Calu3 (cell line): ENCODE results near the gene TMEM176A. TPM values are rescaled to one million over a fixed set of nuclear protein-coding genes. Genes with fewer than 3 reads are reported as not detected.

ENCODE experiments used
- BruUV-seq: library from RNA; stranded (reverse); fragments of 400-500 nt; replicated peaks from 2 replicates; lab custom pipeline; 2021; lab: Mats Ljungman, UMichigan
- CTCF ChIA-PET: fragments of 300-600 bp; sonication (Branson Sonifier 250); formaldehyde crosslinking; loops from one replicate; lab custom pipeline; 2022; ENCODE audit warnings: antibody characterized with exemption; lab: Charles Lee
- DNase-seq: peaks from one replicate; pipeline ENCODE4 v3.0.0; 2022
- H3K27ac Mint-ChIP-seq: one replicate; pipeline ENCODE4 v1.8.0; 2022; ENCODE audit warnings: mixed read lengths; ENCODE audit not compliant: unreplicated experiment
- H3K27me3 Mint-ChIP-seq: one replicate; pipeline ENCODE4 v1.8.0; 2022; ENCODE audit warnings: mixed read lengths; ENCODE audit not compliant: unreplicated experiment
- H3K36me3 Mint-ChIP-seq: one replicate; pipeline ENCODE4 v1.8.0; 2022; ENCODE audit warnings: mild to moderate bottlenecking, moderate library complexity, mixed read lengths; ENCODE audit not compliant: insufficient read depth, unreplicated experiment
- H3K4me1 Mint-ChIP-seq: one replicate; pipeline ENCODE4 v1.8.0; 2022; ENCODE audit warnings: mild to moderate bottlenecking, low read depth, mixed read lengths; ENCODE audit not compliant: unreplicated experiment
- H3K4me3 Mint-ChIP-seq: one replicate; pipeline ENCODE4 v1.8.0; 2022; ENCODE audit warnings: mild to moderate bottlenecking, low read depth, moderate library complexity, mixed read lengths; ENCODE audit not compliant: unreplicated experiment
- H3K9me3 Mint-ChIP-seq: one replicate; pipeline ENCODE4 v1.8.0; 2022; ENCODE audit warnings: low read depth, mixed read lengths; ENCODE audit not compliant: unreplicated experiment
- CTCF ChIP-seq: fragments of 200-600 bp; IDR thresholded peaks from one replicate; pipeline ENCODE4 v1.8.0; 2022; ENCODE audit warnings: antibody characterized with exemption; ENCODE audit not compliant: unreplicated experiment
- intact Hi-C: fragments of 100-400 bp; cut with micrococcal nuclease; formaldehyde crosslinking; loops from one replicate; pipeline ENCODE4 v1.10.0; 2022; ENCODE audit not compliant: unreplicated experiment
- total RNA-seq: library from RNA; stranded (reverse); gene quantifications from 2 replicates; pipeline ENCODE4 v1.2.3, GENCODE V29; 2022

The TMEM176A gene
- total RNA-seq, 1 experiment from 2014 or later, result 1.5 TPM

GRCh38 chr7:150784120-150784736 is 16.3 kb upstream of the TMEM176A start:
- CTCF ChIA-PET, result interaction anchor here (0.7 to 1.2 kb wide), 3 partner anchors 24 to 322 kb away, joined by 3 to 4 read pairs (median 3); no protein-coding TSS in a partner anchor
- no peak for TF ChIP-seq CTCF
- H3K27ac Mint-ChIP-seq, result no peak overlapping the region

GRCh38 chr7:150784954-150785353 is 15.6 kb upstream of the TMEM176A start:
- no peak overlapping the region for H3K27ac Mint-ChIP-seq
- H3K9me3 Mint-ChIP-seq, result no peaks in the 10 kb centered on the region
- H3K27me3 Mint-ChIP-seq, result peaks cover 35% of the 10 kb centered on the region
- no peak for TF ChIP-seq CTCF
- no peaks in the 10 kb centered on the region for H3K36me3 Mint-ChIP-seq
- DNase-seq, result no peak
- CTCF ChIA-PET, result no interaction called here
- H3K4me3 Mint-ChIP-seq, result no peak overlapping the region
- no TSS peak for BruUV-seq
- H3K4me1 Mint-ChIP-seq, result no peaks in the 10 kb centered on the region
- intact Hi-C loops, result loop anchor here (10.0 kb wide), 1 partner anchor 200 kb away; no protein-coding TSS in a partner anchor

More at GRCh38 chr7:150784120-150784736, 16.3 kb upstream of the TMEM176A start:
- no peaks in the 10 kb centered on the region for H3K9me3 Mint-ChIP-seq
- peak; percentile 12 for DNase-seq
- no peak overlapping the region for H3K4me3 Mint-ChIP-seq
- intact Hi-C loops, result loop anchor here (10.0 kb wide), 1 partner anchor 201 kb away; no protein-coding TSS in a partner anchor
- no TSS peak for BruUV-seq
- H3K27me3 Mint-ChIP-seq, result peaks cover 35% of the 10 kb centered on the region
- H3K36me3 Mint-ChIP-seq, result no peaks in the 10 kb centered on the region
- no peaks in the 10 kb centered on the region for H3K4me1 Mint-ChIP-seq

DNA sequence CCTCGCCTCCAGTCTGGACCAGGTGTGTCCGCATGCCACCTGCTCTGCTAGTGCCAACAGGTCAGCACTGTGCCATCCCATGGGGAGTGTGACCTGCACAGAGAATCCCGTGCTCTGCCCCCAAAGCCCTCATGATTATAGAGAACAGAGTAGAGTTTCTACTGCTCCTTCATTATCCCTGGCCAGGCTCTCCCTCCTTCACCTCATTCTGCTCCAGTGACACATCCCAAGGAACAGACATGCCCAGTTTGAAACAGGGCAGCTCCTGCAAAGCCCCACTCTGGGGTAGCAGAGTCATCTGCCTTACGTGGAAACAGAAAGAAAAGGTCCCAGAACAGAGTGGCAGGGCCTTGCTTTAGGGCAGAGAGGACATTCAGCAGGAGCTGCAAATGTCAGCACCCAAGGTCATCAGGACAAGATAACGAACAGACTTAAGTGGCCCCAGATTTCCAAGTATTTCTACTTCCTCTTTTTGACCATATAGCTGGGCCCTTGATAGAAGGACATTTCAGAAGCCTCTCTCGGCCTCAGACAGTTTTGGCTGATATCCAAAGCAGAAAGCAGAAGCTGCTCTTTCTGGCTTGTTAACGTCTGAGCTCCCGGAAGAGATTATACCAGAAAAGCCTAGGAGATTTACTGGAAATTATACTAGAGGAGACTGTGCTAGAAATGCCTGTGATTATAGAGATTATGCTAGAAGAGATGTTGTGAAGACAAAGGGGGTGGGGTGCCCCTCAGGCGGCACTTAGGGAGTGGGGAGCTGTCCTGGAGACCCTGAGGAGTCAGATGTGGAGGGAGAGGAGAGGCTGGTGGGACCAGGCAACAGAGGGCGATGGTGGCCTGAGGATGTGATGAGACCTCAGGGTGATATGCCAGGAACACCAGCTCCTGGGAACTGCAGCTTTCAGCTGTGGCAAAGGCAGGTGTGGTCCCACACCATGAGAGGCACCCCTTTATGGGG is 13.0 kb upstream of the TMEM176A start:
- H3K27ac Mint-ChIP-seq, result no peak overlapping the region
- CTCF ChIA-PET, result interaction anchor here (0.5 to 0.6 kb wide), 2 partner anchors 74 to 121 kb away, joined by 3 to 4 read pairs; no protein-coding TSS in a partner anchor
- BruUV-seq, result no TSS peak
- H3K4me3 Mint-ChIP-seq, result no peak overlapping the region
- no peaks in the 10 kb centered on the region for H3K36me3 Mint-ChIP-seq
- no peak for TF ChIP-seq CTCF
- intact Hi-C loops, result loop anchor here (10.0 kb wide), 1 partner anchor 197 kb away; no protein-coding TSS in a partner anchor
- DNase-seq, result no peak
- H3K4me1 Mint-ChIP-seq, result no peaks in the 10 kb centered on the region
- H3K9me3 Mint-ChIP-seq, result no peaks in the 10 kb centered on the region
- H3K27me3 Mint-ChIP-seq, result peaks cover 20% of the 10 kb centered on the region

DNA sequence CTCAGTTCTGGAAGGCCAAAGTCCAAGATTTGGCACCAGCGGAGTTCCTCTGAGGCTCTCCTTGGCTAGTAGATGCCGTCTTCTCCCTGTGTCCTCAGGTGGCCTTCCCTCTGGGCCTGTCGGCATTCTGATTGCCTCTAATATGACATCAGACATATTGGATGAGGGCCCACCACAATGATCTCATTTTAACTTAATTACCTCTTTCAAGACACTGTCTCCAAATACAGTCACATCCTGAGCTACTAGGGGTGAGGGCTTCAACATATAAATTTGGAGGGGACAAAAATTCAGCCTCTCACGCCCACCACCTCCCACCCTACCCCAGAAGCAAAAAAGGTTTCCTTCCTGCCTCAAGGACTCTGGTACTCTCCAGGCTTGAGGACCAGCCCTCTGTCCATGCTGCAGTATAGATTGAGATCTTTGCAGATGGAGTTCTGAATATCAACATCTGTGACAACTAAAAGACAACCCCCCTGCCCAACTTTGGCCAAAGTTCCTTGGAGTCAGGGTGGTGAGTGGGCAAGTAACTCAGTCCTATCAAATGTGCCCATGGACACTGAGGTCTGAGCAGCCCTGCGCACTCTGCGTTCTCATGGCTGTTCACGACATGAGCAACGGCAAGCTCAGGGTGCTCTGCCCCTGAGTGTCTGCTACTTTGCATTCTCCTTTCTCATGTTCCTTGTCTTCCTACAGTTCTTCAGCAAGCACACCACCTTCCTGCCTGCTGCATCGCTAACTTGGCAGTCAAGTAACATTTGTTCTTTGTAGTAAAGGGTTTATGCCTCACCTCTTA is 11.9 kb upstream of the TMEM176A start:
- Mint-ChIP-seq H3K36me3 (no peaks in the 10 kb centered on the region), H3K27ac (no peak overlapping the region), H3K9me3 (no peaks in the 10 kb centered on the region), H3K27me3 (peaks cover 20% of the 10 kb centered on the region), H3K4me3 (no peak overlapping the region), H3K4me1 (no peaks in the 10 kb centered on the region)
- no peak for DNase-seq
- CTCF ChIA-PET, result no interaction called here
- no peak for TF ChIP-seq CTCF
- BruUV-seq, result no TSS peak
- intact Hi-C loops, result loop anchor here (10.0 kb wide), 1 partner anchor 196 kb away; no protein-coding TSS in a partner anchor
